Smooth muscle cell (in vitro differentiated cells): Measurements from ENCODE around the gene FGD4. TPM values are rescaled to one million over a fixed set of nuclear protein-coding genes. Genes with fewer than 3 reads are reported as not detected.

ENCODE experiments used
- DNase-seq: peaks from one replicate; lab custom pipeline; 2025; ENCODE audit not compliant: unreplicated experiment; lab: John Stamatoyannopoulos, UW
- H2AFZ ChIP-seq: fragments of 200-600 bp; sonication (generic); 2 replicates; pipeline ENCODE4 v1.6.0; 2016; ENCODE audit warnings: antibody characterized with exemption, low read depth, mild to moderate bottlenecking
- H3F3A ChIP-seq: fragments of 200-600 bp; sonication (generic); 2 replicates; pipeline ENCODE4 v1.6.0; 2017; ENCODE audit warnings: antibody characterized with exemption, low read depth
- H3K27ac ChIP-seq: fragments of 200-600 bp; sonication (generic); 2 replicates; pipeline ENCODE4 v1.5.1; 2016; ENCODE audit warnings: low read depth, mild to moderate bottlenecking
- H3K27me3 ChIP-seq: fragments of 200-600 bp; sonication (generic); 2 replicates; pipeline ENCODE4 v1.6.1; 2016; ENCODE audit warnings: low read depth, mild to moderate bottlenecking
- H3K36me3 ChIP-seq: fragments of 200-600 bp; sonication (generic); 2 replicates; pipeline ENCODE4 v1.5.1; 2016; ENCODE audit warnings: low read depth
- H3K4me1 ChIP-seq: fragments of 200-600 bp; sonication (generic); 2 replicates; pipeline ENCODE4 v1.5.1; 2016; ENCODE audit warnings: low read depth
- H3K4me2 ChIP-seq: fragments of 200-600 bp; sonication (generic); 2 replicates; pipeline ENCODE4 v1.6.0; 2016; ENCODE audit warnings: mild to moderate bottlenecking
- H3K4me3 ChIP-seq: fragments of 200-600 bp; sonication (generic); 2 replicates; pipeline ENCODE4 v1.5.1; 2016; ENCODE audit warnings: mild to moderate bottlenecking
- H3K79me2 ChIP-seq: fragments of 200-600 bp; sonication (generic); 2 replicates; pipeline ENCODE4 v1.6.0; 2016; ENCODE audit warnings: low read depth, mild to moderate bottlenecking
- H3K9ac ChIP-seq: fragments of 200-600 bp; sonication (generic); 2 replicates; pipeline ENCODE4 v1.6.0; 2016; ENCODE audit warnings: low read depth
- H3K9me3 ChIP-seq: fragments of 200-600 bp; sonication (generic); replicated peaks from 2 replicates; pipeline ENCODE4 v1.5.1; 2016; ENCODE audit warnings: low read depth
- H4K20me1 ChIP-seq: fragments of 200-600 bp; sonication (generic); 2 replicates; pipeline ENCODE4 v1.6.0; 2016; ENCODE audit warnings: low read depth
- WGBS: methylation state at CpG from one replicate; pipeline ENCODE4 v1.1.7; 2016; ENCODE audit warnings: low lambda C conversion rate; 5-methylcytosine and 5-hydroxymethylcytosine counted together
- polyA plus RNA-seq: library from polyadenylated mRNA; unstranded; fragments of >200 nt; fragmentation: Nextera tagmentation; extraction: Ambion mirVana; gene quantifications from 2 replicates; pipeline ENCODE4 v1.2.1, GENCODE V29; 2016
- total RNA-seq: library from RNA; depleted of rRNA; stranded (reverse); fragments of >200 nt; gene quantifications from 2 replicates; pipeline ENCODE4 v1.2.3, GENCODE V29; 2014
- TF ChIP-seq, protein P1 (sequence below): fragments of 200-600 bp; sonication (generic); IDR thresholded peaks from 2 replicates; pipeline ENCODE4 v1.5.1; 2017; ENCODE audit warnings: borderline replicate concordance, mild to moderate bottlenecking, antibody characterized with exemption; ENCODE audit not compliant: insufficient read depth, poor library complexity, severe bottlenecking

Gene FGD4
- total and polyA plus RNA-seq, 2 experiments from 2014 or later, result 0.42 to 5.8 TPM

DNA sequence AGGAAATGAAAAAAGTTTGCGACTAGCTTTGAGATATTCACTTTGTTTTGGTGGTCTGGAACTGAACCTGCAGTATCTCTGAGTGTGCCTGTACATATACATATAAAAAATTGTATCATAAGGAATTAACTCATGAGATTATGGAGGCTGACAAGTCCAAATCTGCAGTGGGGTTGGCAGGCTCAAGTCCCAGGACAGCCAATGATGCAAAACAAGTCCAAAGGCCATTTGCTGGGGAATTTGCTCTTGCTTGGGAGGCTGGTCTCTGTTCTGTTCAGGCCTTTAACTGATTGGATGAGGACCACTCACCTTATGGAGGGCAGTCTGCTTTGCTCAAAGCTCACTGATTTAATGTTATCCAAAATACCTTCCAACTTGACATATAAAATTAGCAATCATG is 66.8 kb downstream of the FGD4 start:
- peaks cover 6% of the 10 kb centered on the region for H3K4me1 ChIP-seq
- H4K20me1 ChIP-seq, result peaks cover 5% of the 10 kb centered on the region
- DNase-seq, result no peak
- H3K27me3 ChIP-seq, result no peaks in the 10 kb centered on the region
- H3K9me3 ChIP-seq, result no peaks in the 10 kb centered on the region
- no peaks in the 10 kb centered on the region for H3F3A ChIP-seq
- H2AFZ ChIP-seq, result no peak overlapping the region
- H3K27ac ChIP-seq, result no peak overlapping the region
- no peak overlapping the region for H3K4me3 ChIP-seq
- TF ChIP-seq, protein P1, sequence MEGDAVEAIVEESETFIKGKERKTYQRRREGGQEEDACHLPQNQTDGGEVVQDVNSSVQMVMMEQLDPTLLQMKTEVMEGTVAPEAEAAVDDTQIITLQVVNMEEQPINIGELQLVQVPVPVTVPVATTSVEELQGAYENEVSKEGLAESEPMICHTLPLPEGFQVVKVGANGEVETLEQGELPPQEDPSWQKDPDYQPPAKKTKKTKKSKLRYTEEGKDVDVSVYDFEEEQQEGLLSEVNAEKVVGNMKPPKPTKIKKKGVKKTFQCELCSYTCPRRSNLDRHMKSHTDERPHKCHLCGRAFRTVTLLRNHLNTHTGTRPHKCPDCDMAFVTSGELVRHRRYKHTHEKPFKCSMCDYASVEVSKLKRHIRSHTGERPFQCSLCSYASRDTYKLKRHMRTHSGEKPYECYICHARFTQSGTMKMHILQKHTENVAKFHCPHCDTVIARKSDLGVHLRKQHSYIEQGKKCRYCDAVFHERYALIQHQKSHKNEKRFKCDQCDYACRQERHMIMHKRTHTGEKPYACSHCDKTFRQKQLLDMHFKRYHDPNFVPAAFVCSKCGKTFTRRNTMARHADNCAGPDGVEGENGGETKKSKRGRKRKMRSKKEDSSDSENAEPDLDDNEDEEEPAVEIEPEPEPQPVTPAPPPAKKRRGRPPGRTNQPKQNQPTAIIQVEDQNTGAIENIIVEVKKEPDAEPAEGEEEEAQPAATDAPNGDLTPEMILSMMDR, result no peak
- WGBS, result 93% methylated on average over 1 of the region's 1 CpG
- no peaks in the 10 kb centered on the region for H3K36me3 ChIP-seq
- no peak overlapping the region for H3K4me2 ChIP-seq
- no peak overlapping the region for H3K9ac ChIP-seq
- no peaks in the 10 kb centered on the region for H3K79me2 ChIP-seq

DNA sequence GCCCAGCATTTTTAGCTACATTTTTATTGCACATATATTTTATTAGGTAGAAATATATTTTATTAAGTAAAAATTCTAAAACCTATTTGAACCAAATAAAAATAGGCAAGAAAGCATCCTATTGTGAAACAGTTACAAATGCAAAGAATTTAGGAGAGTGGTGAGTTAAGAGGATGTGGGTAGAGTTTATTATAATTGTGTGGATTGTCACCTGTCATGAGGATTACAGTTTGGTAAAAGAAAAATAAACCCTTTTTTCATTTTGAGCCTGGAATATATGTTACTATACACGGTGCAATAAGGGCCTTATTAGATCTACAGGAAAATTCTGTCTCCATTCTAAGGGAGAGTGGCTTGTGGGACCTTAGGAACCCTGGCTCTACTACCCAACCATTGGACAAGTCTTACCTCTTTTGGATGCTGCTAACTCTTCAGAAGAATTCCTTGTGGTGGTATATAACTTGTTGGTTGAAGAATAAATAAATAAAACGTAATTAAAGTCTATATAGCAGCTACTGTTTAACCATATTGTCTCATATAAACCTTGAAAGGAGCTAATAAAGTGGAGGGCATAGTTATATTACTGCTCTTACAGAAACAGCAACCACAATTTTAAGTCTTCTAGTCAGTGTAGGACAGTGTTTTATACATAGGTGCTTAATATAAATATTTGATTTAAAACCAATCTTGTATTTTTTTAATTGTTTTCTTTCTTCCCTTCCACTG is 67.8 kb downstream of the FGD4 start:
- WGBS, result 45% methylated on average over 2 of the region's 2 CpGs
- no peaks in the 10 kb centered on the region for H3F3A ChIP-seq
- no peak for DNase-seq
- no peaks in the 10 kb centered on the region for H3K79me2 ChIP-seq
- H2AFZ ChIP-seq, result no peak overlapping the region
- no peaks in the 10 kb centered on the region for H3K27me3 ChIP-seq
- peaks cover 3% of the 10 kb centered on the region for H4K20me1 ChIP-seq
- H3K4me1 ChIP-seq, result peaks cover 6% of the 10 kb centered on the region
- H3K36me3 ChIP-seq, result no peaks in the 10 kb centered on the region
- no peak overlapping the region for H3K9ac ChIP-seq
- H3K9me3 ChIP-seq, result no peaks in the 10 kb centered on the region
- H3K27ac ChIP-seq, result no peak overlapping the region
- TF ChIP-seq, protein P1, result no peak
- H3K4me3 ChIP-seq, result no peak overlapping the region
- H3K4me2 ChIP-seq, result no peak overlapping the region

DNA sequence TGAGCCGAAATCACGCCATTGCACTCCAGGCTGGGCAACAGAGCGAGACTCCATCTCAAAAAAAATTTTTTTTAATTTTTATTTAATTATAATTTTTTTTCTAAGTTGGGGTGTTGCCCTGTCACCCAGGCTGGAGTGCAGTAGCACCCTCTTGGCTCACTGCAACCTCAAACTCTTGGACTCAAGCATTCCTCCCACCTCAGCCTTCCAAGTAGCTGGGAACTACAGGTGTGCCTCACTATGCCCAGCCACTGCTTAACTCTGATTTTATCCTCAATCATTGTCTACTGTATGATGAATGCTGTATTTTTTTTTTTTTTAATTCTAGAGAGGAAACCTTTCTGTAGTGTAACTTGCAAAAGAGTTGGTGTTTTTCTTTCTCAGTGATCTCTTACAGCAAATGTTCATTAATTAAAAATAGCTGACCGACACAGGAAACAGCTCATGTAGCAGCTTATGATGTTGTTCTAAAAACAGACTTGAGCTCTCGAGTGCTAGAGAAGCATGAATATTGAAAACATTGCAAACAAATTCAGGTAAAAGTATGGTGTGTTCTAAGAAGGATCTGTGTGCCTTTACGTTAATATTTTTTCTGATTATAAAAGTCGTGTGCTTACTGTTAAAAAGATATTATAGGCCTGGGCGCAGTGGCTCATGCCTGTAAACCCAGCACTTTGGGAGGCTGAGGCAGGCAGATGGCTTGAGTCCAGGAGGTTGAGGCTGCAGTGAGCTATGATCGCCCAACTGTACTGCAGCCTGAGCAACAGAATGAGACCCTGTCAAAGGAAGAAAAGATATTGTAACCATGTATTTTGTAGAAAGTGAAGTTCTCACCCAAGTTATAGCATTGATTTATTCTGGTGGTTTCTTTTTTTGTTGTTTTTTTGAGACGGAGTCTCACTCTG is 68.9 kb downstream of the FGD4 start:
- Histone ChIP-seq H3K79me2 (no peaks in the 10 kb centered on the region), H3K27me3 (no peaks in the 10 kb centered on the region), H2AFZ (no peak overlapping the region), H3K27ac (no peak overlapping the region), H3K4me3 (no peak overlapping the region), H3K4me1 (peaks cover 6% of the 10 kb centered on the region), H3K4me2 (no peak overlapping the region), H3F3A (no peaks in the 10 kb centered on the region), H3K9me3 (no peaks in the 10 kb centered on the region), H4K20me1 (no peaks in the 10 kb centered on the region), H3K36me3 (no peaks in the 10 kb centered on the region), H3K9ac (no peak overlapping the region)
- WGBS, result 91% methylated on average over 10 of the region's 10 CpGs
- TF ChIP-seq, protein P1, result no peak
- no peak for DNase-seq
